ENCODE data around the gene SERPIND1.

The SERPIND1 gene

DNA sequence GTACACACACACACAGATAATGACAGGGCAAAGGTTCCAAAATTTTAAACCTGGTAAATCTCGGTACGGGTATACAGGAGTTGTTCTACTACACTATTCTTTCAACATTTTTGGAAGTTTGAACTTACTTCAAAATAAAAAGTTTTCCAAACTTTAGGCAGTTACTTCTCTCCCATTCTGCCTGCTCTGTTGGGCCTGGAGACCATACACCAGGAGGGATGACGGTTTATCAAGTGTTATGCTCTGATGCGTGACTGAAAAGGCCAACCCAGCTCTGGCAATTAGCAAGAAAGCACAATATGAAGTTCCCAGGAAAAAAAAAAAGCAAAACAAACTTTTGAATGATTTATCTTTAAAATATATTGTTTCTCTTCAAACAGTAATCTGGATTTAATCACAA is 969 bp downstream of the SERPIND1 start:
- no peaks in the 10 kb centered on the region for H3K27me3 ChIP-seq (replicated peaks in 2 of 5; ENCODE audit: control insufficient read depth in 4 of 5, insufficient read depth in 5 of 5, low read length in 4 of 5)
- H3K36me3 ChIP-seq (ENCODE audit: control insufficient read depth in 4 of 4, insufficient read depth in 4 of 4, low read length in 3 of 4) = peaks cover 6 to 25% (median 16%) of the 10 kb centered on the region in 4 experiments
- ChIA-PET POLR2A (no interaction called here), CTCF (interaction anchor here (1.6 kb wide), 1 partner anchor 12 kb away, joined by 4 read pairs; no protein-coding TSS in a partner anchor)
- no peak for DNase-seq
- no peak overlapping the region for H3K27ac ChIP-seq (ENCODE audit: insufficient read depth in 1 of 2, low read depth in 1 of 2, low read length in 2 of 2, poor library complexity in 1 of 2, severe bottlenecking in 2 of 2)
- H3K4me1 ChIP-seq (ENCODE audit: control extremely low read depth in 1 of 4, control insufficient read depth in 4 of 4, insufficient read depth in 4 of 4, low read length in 3 of 4) = no peaks in the 10 kb centered on the region
- H3K9me3 ChIP-seq (ENCODE audit: control extremely low read depth in 1 of 5, control insufficient read depth in 4 of 5, insufficient read depth in 2 of 5, low read depth in 1 of 5, low read length in 4 of 5) = no peaks in the 10 kb centered on the region
- 92% methylated on average over 3 of the region's 4 CpGs for WGBS (ENCODE audit: insufficient coverage)
- no peak overlapping the region for H3K4me3 ChIP-seq (ENCODE audit: control insufficient read depth in 1 of 7, extremely low read depth in 1 of 7, insufficient read depth in 4 of 7, low read depth in 2 of 7, low read length in 6 of 7)

DNA sequence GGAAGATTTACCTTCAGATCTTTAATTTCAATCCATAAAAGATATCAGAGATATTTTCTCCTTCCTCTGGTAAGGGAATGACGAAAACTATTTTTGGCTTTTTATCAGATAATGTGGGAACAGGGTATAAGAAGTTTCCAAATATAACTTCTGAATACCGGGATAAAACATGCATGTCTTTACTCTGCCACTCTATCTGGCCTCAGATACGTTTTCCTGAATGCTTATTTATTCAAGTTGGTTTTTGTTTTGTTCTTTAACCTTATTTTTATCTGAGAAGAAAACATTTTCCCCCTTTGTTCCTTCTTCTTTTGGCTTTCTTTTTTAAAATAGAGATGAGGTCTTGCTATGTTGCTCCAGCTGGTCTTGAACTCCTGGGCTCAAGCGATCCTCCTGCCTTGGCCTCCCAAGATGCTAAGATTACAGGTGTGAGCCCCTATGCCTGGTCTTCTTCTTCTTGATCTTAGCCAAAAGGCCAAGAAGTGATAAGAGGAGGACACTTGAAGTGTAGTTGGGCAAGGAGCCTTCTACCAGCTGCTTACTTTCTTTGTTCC is 1.5 kb downstream of the SERPIND1 start:
- Histone ChIP-seq H3K36me3 (ENCODE audit: control insufficient read depth in 4 of 4, insufficient read depth in 4 of 4, low read length in 3 of 4) (peaks cover 6 to 27% (median 18%) of the 10 kb centered on the region in 4 experiments), H3K27me3 (replicated peaks in 2 of 5; ENCODE audit: control insufficient read depth in 4 of 5, insufficient read depth in 5 of 5, low read length in 4 of 5) (no peaks in the 10 kb centered on the region), H3K4me3 (ENCODE audit: control insufficient read depth in 1 of 7, extremely low read depth in 1 of 7, insufficient read depth in 4 of 7, low read depth in 2 of 7, low read length in 6 of 7) (no peak overlapping the region), H3K4me1 (ENCODE audit: control extremely low read depth in 1 of 4, control insufficient read depth in 4 of 4, insufficient read depth in 4 of 4, low read length in 3 of 4) (no peaks in the 10 kb centered on the region), H3K27ac (ENCODE audit: insufficient read depth in 1 of 2, low read depth in 1 of 2, low read length in 2 of 2, poor library complexity in 1 of 2, severe bottlenecking in 2 of 2) (no peak overlapping the region), H3K9me3 (ENCODE audit: control extremely low read depth in 1 of 5, control insufficient read depth in 4 of 5, insufficient read depth in 2 of 5, low read depth in 1 of 5, low read length in 4 of 5) (no peaks in the 10 kb centered on the region)
- CTCF ChIA-PET = interaction anchor here (1.6 kb wide), 1 partner anchor 11 kb away, joined by 4 read pairs; no protein-coding TSS in a partner anchor
- POLR2A ChIA-PET = interaction anchor here (0.5 kb wide), 1 partner anchor 801 kb away, joined by 3 read pairs; no protein-coding TSS in a partner anchor
- WGBS (ENCODE audit: insufficient coverage) = 93% methylated on average over 3 of the region's 4 CpGs
- no peak for DNase-seq

DNA sequence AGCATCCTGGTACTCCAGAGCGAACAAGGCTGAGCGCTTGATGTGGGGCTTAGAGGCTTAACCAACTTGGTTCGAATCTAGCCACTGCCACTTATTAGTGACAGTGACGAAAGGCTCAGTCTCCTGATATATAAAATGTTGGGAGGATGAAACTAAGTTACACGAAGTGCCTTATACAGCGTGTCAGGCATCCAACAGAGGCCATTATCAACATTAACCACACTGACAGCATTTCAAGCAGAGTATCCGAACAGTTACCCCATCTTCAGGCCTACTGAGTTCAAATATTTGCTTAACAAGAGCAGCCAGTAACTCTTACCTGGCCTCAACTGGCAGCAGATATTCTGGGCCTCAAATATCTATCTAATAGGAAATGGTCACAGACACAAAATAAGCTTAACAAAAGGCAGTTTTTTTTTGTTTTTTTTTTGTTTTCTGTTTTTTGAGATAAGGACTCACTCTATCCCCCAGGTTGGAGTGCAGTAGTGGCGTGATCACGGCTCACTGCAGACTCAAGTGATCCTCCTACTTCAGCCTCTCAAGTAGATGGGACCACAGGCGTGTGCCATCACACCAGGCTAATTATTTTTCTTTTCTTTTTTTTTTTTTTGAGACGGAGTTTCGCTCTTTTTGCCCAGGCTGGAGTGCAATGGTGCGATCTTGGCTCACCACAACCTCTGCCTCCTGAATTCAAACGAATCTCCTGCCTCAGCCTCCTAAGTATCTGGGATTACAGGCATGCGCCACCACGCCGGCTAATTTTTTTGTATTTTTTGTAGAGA is 2.9 kb downstream of the SERPIND1 start:
- POLR2A ChIA-PET = no interaction called here
- no peaks in the 10 kb centered on the region for H3K9me3 ChIP-seq (ENCODE audit: control extremely low read depth in 1 of 5, control insufficient read depth in 4 of 5, insufficient read depth in 2 of 5, low read depth in 1 of 5, low read length in 4 of 5)
- H3K36me3 ChIP-seq (ENCODE audit: control insufficient read depth in 4 of 4, insufficient read depth in 4 of 4, low read length in 3 of 4) = peaks cover 6 to 30% (median 19%) of the 10 kb centered on the region in 4 experiments
- H3K27me3 ChIP-seq (replicated peaks in 2 of 5; ENCODE audit: control insufficient read depth in 4 of 5, insufficient read depth in 5 of 5, low read length in 4 of 5) = no peaks in the 10 kb centered on the region
- peak overlapping the region in 1 of 2 experiments; percentile 54 for H3K27ac ChIP-seq (ENCODE audit: insufficient read depth in 1 of 2, low read depth in 1 of 2, low read length in 2 of 2, poor library complexity in 1 of 2, severe bottlenecking in 2 of 2)
- WGBS (ENCODE audit: insufficient coverage) = 88% methylated on average over 10 of the region's 17 CpGs
- H3K4me1 ChIP-seq (ENCODE audit: control extremely low read depth in 1 of 4, control insufficient read depth in 4 of 4, insufficient read depth in 4 of 4, low read length in 3 of 4) = no peaks in the 10 kb centered on the region
- H3K4me3 ChIP-seq (ENCODE audit: control insufficient read depth in 1 of 7, extremely low read depth in 1 of 7, insufficient read depth in 4 of 7, low read depth in 2 of 7, low read length in 6 of 7) = no peak overlapping the region
- peak in 1 of 3 donors; percentile 38 for DNase-seq
- CTCF ChIA-PET = interaction anchor here (1.5 to 1.6 kb wide), 2 partner anchors 10 to 17 kb away, joined by 4 read pairs; no protein-coding TSS in a partner anchor

DNA sequence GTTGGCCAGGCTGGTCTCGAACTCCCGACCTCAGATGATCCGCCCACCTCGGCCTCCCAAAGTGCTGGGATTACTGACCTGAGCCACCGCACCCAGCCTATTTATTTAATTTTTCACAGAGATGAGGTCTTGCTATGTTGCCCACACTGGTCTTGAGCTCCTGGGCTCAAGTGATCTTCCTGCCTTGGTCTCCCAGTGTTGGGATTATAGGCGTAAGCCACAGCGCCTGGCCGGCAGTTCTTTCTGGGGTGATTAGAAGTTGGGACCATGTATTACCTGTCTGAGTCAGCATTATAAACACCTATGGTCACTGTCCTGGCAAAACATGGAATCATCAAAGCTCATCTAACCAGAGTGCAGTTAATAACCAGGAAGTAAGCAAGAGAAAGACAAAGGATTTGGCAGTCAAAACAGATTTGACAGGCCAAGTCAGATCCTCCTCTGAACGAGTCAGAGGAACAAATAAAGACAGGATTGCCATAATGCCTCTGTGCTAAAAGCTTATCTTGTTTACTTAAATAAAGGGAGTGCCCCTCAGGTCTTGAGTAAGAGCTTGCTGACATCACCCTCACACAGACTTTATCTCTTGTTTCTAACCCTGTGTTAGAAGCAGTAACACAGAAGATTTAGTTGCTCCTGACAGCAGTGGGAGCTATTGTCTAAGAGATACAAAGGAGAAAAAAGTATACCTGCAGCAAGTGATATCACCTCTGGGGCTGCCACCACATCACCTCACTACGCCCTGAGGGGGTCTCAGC is 3.7 kb downstream of the SERPIND1 start:
- POLR2A ChIA-PET = no interaction called here
- CTCF ChIA-PET = interaction anchor here (1.1 to 1.5 kb wide), 2 partner anchors 16 to 20 kb away, joined by 3 to 4 read pairs; no protein-coding TSS in a partner anchor
- H3K4me3 ChIP-seq (ENCODE audit: control insufficient read depth in 1 of 7, extremely low read depth in 1 of 7, insufficient read depth in 4 of 7, low read depth in 2 of 7, low read length in 6 of 7) = no peak overlapping the region
- 94% methylated on average over 9 of the region's 10 CpGs for WGBS (ENCODE audit: insufficient coverage)
- no peaks in the 10 kb centered on the region for H3K9me3 ChIP-seq (ENCODE audit: control extremely low read depth in 1 of 5, control insufficient read depth in 4 of 5, insufficient read depth in 2 of 5, low read depth in 1 of 5, low read length in 4 of 5)
- H3K36me3 ChIP-seq (ENCODE audit: control insufficient read depth in 4 of 4, insufficient read depth in 4 of 4, low read length in 3 of 4) = peaks cover 6 to 28% (median 21%) of the 10 kb centered on the region in 4 experiments
- H3K27ac ChIP-seq (ENCODE audit: insufficient read depth in 1 of 2, low read depth in 1 of 2, low read length in 2 of 2, poor library complexity in 1 of 2, severe bottlenecking in 2 of 2) = peak overlapping the region in 1 of 2 experiments; percentile 54
- no peaks in the 10 kb centered on the region for H3K4me1 ChIP-seq (ENCODE audit: control extremely low read depth in 1 of 4, control insufficient read depth in 4 of 4, insufficient read depth in 4 of 4, low read length in 3 of 4)
- H3K27me3 ChIP-seq (replicated peaks in 2 of 5; ENCODE audit: control insufficient read depth in 4 of 5, insufficient read depth in 5 of 5, low read length in 4 of 5) = no peaks in the 10 kb centered on the region
- peak in 2 of 3 donors; percentile 23 to 59 for DNase-seq

DNA sequence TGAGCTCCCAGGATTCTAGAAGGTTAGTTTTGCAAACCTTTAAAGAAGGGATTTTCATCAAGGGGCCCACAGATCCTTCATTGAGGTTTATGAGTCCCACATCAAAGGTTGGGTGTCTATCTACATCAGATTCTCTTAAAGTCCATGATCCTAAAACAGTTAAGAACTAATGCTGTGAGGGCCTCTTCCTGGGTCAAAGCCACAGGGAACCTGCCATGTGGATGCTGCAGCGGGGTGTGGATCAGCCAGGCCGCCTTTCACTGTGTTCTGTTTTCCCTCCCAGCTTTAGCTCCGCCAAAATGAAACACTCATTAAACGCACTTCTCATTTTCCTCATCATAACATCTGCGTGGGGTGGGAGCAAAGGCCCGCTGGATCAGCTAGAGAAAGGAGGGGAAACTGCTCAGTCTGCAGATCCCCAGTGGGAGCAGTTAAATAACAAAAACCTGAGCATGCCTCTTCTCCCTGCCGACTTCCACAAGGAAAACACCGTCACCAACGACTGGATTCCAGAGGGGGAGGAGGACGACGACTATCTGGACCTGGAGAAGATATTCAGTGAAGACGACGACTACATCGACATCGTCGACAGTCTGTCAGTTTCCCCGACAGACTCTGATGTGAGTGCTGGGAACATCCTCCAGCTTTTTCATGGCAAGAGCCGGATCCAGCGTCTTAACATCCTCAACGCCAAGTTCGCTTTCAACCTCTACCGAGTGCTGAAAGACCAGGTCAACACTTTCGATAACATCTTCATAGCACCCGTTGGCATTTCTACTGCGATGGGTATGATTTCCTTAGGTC is 5.3 kb downstream of the SERPIND1 start:
- ChIA-PET POLR2A (no interaction called here), CTCF (no interaction called here)
- no peak for DNase-seq
- Histone ChIP-seq H3K9me3 (ENCODE audit: control extremely low read depth in 1 of 5, control insufficient read depth in 4 of 5, insufficient read depth in 2 of 5, low read depth in 1 of 5, low read length in 4 of 5) (no peaks in the 10 kb centered on the region), H3K4me3 (ENCODE audit: control insufficient read depth in 1 of 7, extremely low read depth in 1 of 7, insufficient read depth in 4 of 7, low read depth in 2 of 7, low read length in 6 of 7) (no peak overlapping the region), H3K4me1 (ENCODE audit: control extremely low read depth in 1 of 4, control insufficient read depth in 4 of 4, insufficient read depth in 4 of 4, low read length in 3 of 4) (peaks cover 0 to 6% (median 2%) of the 10 kb centered on the region in 4 experiments), H3K27me3 (replicated peaks in 2 of 5; ENCODE audit: control insufficient read depth in 4 of 5, insufficient read depth in 5 of 5, low read length in 4 of 5) (no peaks in the 10 kb centered on the region), H3K27ac (ENCODE audit: insufficient read depth in 1 of 2, low read depth in 1 of 2, low read length in 2 of 2, poor library complexity in 1 of 2, severe bottlenecking in 2 of 2) (no peak overlapping the region), H3K36me3 (ENCODE audit: control insufficient read depth in 4 of 4, insufficient read depth in 4 of 4, low read length in 3 of 4) (peaks cover 2 to 38% (median 18%) of the 10 kb centered on the region in 4 experiments)
- 95% methylated on average over 25 of the region's 25 CpGs for WGBS (ENCODE audit: insufficient coverage)

DNA sequence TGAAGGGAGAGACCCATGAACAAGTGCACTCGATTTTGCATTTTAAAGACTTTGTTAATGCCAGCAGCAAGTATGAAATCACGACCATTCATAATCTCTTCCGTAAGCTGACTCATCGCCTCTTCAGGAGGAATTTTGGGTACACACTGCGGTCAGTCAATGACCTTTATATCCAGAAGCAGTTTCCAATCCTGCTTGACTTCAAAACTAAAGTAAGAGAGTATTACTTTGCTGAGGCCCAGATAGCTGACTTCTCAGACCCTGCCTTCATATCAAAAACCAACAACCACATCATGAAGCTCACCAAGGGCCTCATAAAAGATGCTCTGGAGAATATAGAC is 5.9 kb downstream of the SERPIND1 start:
- WGBS (ENCODE audit: insufficient coverage) = 95% methylated on average over 5 of the region's 5 CpGs
- peaks cover 0 to 6% (median 2%) of the 10 kb centered on the region in 4 experiments for H3K4me1 ChIP-seq (ENCODE audit: control extremely low read depth in 1 of 4, control insufficient read depth in 4 of 4, insufficient read depth in 4 of 4, low read length in 3 of 4)
- H3K36me3 ChIP-seq (ENCODE audit: control insufficient read depth in 4 of 4, insufficient read depth in 4 of 4, low read length in 3 of 4) = peaks cover 2 to 41% (median 18%) of the 10 kb centered on the region in 4 experiments
- H3K27me3 ChIP-seq (replicated peaks in 2 of 5; ENCODE audit: control insufficient read depth in 4 of 5, insufficient read depth in 5 of 5, low read length in 4 of 5) = no peaks in the 10 kb centered on the region
- no peaks in the 10 kb centered on the region for H3K9me3 ChIP-seq (ENCODE audit: control extremely low read depth in 1 of 5, control insufficient read depth in 4 of 5, insufficient read depth in 2 of 5, low read depth in 1 of 5, low read length in 4 of 5)
- H3K27ac ChIP-seq (ENCODE audit: insufficient read depth in 1 of 2, low read depth in 1 of 2, low read length in 2 of 2, poor library complexity in 1 of 2, severe bottlenecking in 2 of 2) = no peak overlapping the region
- no peak for DNase-seq
- no peak overlapping the region for H3K4me3 ChIP-seq (ENCODE audit: control insufficient read depth in 1 of 7, extremely low read depth in 1 of 7, insufficient read depth in 4 of 7, low read depth in 2 of 7, low read length in 6 of 7)
- ChIA-PET POLR2A (no interaction called here), CTCF (no interaction called here)
